Measurements from ENCODE around the gene PRMT3.

DNA sequence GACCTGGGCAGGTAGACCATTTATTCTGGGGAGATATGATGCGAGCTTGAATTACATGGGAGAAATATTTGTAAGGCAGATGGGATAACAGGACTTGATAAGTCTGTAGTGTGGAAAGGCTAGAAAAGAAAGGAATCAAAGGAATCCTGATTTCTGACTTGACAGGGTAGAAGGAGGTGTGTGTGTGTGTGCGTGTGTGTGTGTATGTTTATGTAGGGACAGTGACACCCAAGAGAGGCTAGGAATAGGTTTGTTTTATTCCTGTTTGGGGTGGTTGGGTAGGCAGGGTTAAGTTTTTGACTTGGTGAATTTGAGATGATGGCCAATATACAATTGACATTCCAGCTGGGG is 24.4 kb upstream of the PRMT3 start:
- TF ChIP-seq POLR2AphosphoS5 (IDR thresholded peaks at IDR 0.05; ENCODE audit: insufficient read depth in 1 of 2, low read depth in 1 of 2): no peak
- TF ChIP-seq POLR2A (IDR thresholded peaks at IDR 0.05): no peak
- TF ChIP-seq, protein P1, sequence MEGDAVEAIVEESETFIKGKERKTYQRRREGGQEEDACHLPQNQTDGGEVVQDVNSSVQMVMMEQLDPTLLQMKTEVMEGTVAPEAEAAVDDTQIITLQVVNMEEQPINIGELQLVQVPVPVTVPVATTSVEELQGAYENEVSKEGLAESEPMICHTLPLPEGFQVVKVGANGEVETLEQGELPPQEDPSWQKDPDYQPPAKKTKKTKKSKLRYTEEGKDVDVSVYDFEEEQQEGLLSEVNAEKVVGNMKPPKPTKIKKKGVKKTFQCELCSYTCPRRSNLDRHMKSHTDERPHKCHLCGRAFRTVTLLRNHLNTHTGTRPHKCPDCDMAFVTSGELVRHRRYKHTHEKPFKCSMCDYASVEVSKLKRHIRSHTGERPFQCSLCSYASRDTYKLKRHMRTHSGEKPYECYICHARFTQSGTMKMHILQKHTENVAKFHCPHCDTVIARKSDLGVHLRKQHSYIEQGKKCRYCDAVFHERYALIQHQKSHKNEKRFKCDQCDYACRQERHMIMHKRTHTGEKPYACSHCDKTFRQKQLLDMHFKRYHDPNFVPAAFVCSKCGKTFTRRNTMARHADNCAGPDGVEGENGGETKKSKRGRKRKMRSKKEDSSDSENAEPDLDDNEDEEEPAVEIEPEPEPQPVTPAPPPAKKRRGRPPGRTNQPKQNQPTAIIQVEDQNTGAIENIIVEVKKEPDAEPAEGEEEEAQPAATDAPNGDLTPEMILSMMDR (IDR thresholded peaks at IDR 0.05): no peak
